RPMI8226 (cell line): ENCODE data around the gene PRKCD.

Experiments used
- DNase-seq: peaks from one replicate; pipeline ENCODE4 v3.0.0-alpha.2; 2015

Gene PRKCD

DNA sequence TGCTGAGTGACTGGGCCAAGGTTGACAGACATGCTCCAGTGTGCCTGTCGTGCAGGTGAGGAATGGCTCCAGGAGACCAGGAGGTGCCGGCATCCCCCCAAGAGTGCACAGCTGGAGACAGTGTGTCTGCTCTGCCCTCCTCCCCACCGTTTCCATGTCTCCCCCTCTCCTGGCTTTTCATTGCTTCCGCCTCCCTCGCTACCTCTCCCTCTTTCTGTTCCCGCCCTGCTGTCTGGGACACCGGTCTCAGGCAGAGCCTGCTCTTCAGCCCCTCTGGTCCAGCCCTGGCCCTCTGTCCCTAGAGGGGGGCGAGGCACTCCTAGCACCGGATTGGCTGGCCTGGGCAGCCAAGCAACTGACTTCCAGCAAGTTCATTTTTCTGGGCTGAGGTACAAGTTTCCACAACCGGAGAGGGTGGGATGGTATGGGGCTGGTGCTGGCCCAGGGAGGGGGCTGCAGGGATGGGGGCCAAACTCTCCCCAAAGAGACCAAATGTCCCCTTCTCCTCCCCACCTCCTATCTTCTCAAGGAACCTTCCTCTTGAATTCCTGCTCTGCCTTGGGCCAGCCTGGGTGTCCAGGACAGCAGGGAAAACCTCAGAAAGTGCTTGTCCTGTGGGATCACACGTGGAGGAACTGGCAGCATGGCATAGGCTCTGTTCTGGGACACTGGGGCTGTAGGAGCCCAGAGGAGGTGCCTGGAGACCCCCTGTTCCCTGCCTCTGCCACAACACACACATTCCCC is 32.6 kb downstream of the PRKCD start:
- DNase-seq = no peak

DNA sequence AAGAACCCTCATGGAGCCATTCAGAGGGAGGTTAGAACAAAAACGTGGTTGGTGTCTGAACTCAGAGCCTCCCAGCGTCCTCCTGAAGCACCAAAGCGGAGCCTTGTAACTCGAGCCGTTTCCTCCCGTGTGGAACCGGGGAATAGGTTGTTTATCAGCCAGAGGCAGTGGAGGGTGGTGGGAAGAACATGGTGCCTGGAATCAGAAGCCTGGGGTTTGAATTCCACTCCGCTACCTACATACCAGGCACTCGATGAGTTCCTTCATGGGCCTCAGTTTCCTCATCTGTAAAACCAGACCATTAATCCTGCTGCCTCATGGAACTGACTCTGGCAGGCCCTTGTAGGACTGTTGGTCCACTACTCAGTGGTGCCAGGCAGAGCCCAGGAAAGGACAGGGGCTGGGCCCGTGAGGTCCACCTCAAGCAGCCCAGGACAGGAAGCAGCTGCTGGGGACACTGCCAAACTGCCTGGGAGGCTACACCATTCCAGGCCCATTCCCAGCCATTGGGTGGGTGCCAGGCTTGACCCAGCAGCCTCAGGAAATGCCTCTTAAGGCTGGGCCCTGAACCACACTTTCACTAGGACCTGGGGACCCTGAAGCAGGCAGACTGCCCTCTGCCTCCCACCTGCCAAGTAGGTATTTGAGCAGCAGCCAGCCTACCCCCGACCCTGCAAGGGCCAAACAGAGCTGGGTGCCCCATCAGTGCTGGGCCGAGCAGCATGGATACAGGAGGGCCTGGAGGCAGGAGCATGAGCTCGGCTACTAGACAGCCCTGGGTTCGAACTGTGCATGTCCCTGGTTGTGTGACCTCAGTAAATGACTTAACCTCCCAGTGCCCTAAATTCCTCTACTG is 33.4 kb downstream of the PRKCD start:
- no peak for DNase-seq

DNA sequence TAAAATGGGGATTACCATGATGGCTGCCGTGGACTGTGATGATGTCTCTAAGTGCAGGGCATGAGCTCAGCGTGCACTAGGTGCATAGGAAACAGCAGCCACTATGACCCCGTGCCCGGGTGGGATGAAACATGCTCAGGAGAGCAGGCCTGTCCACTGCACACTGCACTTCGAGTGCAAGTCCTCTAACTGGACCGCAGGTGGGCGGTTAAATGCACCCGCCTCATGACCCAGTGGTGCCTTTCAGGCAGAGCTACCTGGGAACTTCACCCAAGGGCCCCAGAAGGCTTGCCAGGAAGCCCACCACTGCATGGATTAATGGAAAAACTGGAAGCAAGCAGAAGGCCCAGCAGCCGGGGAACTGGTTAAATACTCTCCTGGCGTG is 34.0 kb downstream of the PRKCD start:
- DNase-seq = no peak

DNA sequence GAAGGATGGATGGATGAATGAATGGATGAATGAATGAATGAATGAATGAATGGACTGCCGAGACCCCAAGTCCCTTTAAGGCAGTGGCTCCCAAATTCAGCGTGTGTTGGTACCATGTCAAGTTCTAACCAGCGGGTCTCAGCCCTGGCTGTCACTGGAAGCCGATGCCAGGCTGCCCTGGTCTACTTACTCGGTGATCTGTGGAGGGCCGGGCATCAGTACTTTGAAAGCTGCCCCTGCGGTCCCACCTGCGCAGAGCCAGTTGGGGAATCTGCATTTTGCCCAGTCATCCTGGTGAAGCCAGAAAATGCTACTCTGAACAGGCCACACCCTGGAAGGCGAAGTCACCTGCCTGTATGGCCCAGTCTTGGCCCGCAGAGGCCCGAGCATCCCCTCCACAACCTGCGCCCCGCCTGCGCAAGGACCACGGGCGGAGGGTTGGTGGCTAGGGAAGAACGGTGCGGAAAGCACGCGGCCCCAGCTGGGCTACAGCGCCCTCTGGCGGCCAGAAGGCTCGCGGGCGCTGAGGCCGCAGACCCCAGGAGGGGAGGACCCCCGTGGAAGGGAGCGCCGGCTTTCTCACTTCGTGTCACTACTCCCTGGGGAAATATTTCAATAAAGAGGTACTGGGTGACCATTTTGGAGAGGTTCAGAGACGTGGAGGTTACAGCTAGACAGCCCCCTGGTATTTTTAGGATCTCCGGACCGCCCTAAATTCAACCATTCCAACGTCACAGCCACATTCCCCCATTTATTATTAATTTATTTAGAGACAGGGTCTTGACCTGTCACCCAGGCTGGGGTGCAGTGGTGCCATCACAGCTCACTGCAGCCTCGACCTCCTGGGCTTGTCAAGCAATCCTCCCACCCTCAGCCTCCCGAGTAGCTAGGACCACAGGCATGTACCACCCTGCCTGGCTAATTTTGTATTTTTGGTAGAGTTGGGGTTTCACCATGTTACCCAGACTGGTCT is 34.9 kb downstream of the PRKCD start:
- peak; percentile 72 for DNase-seq

DNA sequence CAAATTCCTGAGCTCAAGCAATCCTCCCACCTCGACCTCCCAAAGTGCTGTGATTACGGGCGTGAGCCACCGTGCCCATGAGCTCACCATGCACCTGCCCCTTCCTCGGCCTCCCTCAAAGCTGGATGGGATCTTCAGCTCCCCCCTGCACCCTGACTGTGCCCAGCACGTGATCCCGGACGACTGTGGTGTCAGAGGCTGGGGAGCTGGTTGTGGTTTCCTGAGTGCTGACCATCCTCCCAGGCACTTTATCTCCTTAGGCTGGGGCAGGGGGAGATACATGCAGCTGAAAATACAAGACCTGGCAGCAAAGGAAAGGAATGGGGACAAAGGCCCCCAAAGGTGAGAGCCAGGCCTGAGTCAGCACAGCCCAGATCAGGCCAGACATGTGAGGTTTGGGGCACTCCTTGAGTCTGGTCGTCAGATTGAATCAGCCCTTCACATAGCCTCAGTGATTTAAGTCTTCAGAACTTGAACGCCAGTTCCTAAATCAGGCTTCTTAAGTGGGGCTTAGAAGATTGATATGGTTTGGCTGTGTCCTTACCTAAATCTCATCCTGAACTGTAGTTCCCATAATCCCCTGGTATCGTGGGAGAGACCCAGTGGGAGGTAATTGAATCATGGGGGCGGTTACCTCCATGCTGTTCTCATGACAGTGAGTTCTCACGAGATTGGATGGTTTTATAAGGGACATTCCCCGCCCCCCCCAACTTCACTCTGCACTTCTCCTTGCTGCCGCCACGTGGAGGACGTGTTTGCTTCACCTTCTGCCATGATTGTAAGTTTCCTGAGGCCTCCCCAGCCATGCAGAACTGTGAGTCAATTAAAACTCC is 35.8 kb downstream of the PRKCD start:
- peak; percentile 77 for DNase-seq

DNA sequence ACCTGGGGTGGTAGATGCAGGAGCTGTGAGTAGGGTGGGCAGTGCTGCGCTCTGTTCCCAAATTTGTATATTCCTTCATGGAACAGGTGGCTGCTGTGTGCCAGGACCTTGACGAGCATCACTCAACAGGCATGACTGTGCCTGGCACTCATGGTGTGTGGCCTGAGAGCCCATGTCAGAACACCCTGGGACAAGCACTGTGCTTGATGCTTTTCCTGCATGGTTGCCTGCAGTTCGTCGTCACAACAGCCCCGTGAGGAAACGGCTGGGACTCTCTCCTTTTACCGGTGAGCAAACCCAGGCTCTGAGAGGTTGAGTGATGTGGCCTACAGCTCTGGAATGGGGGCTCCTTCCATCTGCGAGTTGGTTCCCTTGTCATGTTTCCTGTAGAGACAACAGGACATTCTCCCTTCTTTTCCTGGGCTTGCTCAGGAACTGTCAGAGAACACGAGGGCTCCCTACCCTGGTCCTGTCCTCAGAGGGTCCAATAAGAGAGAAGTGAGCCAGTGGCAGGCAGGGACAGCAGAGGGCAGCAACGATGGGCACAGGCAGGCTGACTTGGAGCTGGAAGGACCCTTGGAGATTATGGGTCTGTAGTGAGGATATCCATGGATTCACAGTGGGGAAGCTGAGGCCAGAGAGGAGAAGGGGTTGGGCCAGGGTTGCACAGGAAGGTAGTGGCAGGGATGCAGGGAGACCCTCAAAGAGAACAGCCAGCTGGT is 37.4 kb downstream of the PRKCD start:
- DNase-seq = no peak

DNA sequence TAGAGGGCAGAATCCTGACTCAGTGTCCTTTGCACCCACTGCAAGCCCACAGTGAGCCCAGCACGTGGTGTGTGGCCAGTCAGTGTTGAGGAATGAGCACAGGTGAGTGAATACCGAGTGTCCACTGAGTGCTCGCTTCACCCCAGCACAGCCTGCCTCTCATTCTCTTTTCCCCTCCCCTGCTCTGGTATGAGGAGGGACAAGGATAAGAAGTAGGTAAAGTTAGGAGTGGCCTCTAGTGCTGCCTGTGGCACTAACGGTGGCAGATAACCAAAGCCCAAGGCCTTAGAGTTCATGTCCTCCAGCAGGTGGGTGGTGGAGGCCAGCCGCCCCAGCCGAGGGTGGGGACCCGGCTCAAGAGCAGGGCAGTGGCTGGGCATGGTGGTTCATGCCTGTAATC is 38.0 kb downstream of the PRKCD start:
- no peak for DNase-seq

DNA sequence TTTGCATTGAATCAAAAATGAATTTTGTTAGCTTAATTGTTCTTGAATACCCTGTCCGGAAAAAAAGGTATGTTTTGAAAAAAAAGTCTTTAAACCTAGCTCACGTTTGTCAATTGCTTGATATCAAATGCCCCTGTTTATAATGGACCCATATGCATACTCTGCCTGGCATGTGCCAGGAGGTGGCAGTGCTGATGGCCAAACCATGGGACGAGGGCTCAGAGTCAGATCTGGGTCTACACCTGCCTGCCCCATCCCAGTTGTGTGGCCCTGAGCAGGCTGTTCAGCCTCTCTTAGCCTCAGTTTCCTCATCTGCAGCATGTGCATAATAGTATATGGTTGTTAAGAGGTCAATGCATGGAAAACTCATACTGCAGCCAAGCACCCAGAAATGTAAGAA is 38.8 kb downstream of the PRKCD start:
- DNase-seq = peak; percentile 35

DNA sequence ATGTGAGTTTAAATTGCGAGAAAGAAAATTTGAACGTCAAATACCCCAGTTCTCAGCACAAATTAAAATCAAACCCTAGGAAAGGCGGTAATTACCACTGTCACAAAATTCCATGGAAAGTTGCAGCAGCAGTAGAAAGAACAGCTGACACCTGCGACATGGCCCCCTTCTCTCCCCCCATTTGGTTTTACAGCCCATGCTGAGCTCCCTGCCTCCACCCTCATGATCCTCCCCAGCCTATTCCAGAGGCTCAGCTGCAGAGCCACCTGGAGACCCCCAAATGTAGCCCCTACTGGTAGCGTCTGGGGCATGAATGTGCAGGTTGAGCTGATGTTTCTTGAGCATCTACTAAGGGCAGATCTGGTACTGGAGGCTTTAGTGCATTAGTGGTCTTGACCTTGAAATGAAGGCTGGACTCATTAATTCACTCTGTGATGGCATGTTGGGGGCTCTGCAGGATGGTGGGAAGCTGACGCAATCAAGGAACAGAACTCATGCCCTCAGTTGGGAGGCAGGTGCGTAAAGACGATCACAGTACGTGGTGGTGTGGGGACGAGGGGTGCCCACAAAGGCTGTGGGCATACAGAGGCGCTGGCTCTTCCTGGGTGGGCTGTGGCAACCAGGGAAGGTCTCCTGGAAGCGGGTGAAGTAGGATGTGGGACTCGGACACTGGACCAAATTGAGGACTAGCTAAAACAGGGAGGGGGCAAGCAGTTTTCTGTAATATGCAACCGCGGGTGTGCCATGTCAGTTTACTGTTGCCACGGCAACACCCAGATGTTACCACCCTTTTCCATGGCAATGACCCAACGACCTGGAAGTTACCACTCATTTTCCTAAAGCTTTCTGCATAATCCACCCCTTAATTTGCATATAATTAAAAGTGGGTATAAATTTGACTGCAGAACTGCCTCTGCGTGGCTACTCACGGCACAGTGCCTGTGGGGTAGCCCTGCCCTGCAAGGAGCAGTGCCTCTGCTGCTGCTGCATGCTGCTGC is 39.8 kb downstream of the PRKCD start:
- DNase-seq = no peak

DNA sequence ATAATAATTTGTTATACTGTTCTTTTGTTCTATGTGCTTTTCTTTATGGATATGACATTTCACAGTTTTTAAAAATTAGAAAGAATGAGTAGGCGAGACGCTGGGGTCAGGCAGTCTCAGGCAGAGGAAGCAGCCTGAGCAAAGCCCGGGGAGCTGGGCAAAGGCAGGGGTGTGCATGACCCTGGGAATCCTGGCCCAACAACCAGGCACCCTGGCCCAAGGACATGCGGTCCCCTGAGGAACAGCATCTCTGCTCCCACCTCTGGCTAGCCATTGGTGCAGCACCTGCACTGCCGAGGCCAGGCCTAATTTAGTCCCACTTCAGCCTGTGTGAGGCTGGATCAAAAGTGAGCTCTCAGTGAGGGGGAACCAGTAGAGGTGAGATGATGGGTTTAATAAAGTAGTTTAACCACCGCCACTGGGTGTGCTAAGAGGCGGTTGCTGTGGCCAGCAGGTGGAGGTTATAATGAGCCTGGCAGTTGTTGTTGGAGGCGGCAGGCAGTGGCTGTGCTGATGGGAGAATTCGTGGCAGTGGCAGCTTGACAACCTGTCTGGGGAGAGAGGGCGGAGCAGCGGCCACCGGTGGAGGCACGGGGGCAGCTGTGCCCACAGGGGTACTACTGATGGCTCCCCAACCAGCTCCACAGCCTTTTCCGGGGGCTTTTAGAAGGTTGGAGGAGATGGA is 41.5 kb downstream of the PRKCD start:
- DNase-seq = no peak

DNA sequence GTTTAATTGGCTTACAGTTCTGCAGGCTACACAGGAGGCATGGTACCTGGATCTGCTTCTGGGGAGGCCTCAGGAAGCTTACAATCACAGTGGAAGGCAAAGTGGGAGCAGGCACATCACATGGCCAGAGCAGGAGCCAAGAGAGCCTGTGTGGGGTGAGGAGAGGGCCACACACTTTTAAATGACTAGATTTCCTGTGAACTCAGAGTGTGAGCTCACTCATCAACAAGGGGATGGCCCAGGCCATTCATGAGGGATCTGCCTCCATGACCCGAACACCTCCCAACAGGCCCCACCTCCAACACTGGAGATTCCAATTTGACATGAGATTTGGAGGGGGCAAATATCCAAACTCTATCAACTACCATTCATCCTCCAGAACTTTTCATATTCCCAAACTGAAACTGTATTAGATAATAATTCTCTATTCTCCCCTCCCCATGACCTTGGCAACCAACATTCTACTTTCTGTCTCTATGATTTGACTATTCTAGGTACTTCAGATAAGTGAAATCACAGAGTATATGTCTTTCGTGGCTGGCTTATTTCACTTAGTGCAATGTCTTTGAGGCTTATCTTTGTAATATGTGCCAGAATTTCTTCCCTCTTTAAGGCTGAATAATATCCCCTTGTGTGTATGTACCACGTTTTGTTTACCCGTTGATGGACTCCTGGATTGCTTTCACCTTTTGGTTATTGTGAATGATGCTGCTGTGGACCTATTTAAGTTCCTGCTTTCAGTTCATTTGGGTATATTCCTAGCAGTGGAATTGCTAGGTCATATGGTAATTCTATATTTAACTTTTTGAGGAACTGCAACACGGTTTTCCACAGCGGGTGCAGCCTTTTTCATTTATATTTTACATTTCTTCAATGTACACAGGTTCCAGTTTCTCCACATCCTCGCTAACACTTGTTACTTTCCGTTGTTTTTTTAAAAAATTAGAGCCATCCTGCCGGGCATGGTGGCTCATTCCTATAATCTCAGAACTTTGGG is 51.0 kb downstream of the PRKCD start:
- DNase-seq = no peak

DNA sequence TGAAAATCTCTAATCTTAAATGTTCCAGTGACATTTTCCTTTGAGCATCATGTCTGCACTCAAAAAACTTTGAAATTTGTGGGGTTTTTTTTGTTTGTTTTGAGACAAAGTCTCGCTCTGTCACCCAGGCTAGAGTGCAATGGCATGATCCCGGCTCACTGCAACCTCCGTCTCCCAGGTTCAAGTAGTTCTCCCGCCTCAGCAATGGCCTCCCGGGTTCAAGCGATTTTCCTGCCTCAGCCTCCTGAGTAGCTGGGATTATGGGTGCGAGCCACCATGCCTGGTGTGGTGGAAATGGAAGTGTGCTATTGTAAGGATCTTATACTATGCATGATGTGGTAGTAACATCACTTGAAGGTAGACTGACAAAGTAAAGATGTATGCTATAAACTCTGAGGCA is 52.3 kb downstream of the PRKCD start:
- no peak for DNase-seq

DNA sequence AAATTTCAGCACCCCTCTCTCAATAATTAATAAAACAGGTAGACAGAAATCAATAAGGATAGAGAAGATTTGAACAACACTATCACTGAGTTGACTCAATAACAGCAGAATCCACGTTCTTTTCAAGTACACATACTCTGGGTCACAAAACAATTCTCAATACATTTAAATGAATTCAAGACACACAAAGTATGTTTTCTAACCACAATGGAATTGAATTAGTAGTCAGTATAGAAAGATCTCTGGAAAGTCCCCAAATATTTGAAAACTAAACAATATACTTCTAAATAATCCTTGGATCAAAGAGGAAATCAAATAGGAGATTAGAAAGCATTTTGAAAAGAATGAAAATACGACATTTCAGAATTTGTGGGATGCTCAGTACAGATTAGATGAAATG is 54.8 kb downstream of the PRKCD start:
- no peak for DNase-seq

DNA sequence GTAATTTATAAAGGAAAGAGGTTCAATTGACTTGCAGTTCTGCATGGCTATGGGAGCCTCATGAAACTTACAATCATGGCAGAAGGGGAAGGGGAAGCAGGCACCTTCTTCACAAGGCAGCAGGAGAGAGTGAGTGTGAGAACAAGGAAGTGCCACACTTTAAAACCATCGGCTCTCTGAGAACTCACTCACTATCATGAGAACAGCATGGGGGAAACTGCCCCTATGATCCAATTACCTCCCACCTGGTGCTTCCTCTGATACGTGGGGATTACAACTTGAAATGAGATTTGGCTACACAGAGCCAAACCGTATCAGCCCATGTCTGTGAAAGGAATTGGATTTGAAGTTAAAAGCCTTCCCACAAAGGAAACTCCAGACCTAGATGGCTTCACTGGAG is 55.7 kb downstream of the PRKCD start:
- DNase-seq = no peak

DNA sequence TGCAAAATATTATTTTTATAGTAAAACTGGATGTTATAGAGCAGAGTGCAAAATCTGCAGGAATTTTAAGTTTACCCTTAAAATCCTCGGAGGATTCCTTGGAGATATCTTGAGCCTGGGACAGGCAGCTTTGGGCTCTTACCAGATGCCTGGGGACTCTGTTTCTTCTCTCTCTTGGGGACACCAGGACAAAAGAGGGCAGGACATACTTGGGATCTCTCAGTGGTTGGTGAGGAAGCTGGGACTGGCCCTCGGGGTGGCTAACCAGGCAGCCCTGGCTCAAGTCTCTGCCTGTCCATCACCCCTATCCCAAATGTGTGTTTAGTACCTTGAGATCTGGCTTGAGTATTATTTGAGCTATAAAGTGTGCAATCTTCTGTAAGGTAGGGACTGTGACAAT is 56.2 kb downstream of the PRKCD start:
- no peak for DNase-seq

DNA sequence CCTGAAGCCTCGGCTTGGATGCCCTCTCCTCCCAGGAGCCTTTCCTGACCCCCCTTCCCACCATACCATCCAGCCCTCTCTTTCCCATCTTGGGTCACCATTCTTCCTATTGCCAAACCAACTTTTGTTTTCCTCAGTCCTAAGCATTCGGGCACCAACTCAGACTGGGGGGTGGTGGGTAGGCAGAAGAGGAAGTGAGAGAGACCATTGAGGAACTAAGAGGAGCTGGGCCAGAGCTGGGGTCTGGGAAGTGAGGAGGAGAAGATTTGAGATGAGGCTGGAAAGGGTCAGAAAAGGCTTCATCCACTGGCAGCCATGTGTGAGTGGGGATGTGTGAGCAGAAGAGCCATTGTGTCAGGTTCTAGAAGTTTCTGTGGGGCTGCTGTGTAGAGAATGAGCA is 57.1 kb downstream of the PRKCD start:
- no peak for DNase-seq

DNA sequence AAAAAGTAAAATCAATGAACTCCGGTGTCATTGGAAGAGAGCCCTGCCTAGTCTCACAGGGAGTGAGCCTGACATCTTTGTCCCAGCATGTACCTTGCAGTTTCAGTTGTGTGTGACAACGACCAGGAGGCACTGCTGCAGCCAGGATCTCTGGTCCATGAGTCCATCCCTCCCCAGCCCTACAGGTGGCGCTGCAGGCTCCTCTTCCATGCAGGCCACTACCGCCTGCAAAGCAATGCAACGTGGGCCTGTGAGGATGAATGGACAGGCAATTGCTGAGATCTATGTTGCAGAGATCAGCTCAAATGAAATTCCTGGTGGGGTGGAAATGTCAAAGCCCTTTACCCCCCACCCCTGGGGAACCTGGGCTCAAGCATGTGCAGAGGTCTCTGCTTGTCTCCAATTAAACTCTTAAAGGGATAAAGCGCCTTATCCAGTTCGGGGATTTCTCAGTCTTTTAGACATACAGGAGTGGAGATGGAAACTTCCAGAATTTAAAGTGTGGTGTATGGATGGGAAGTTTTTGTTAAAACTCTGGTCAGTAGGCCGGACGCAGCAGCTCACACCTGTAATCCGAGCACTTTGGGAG is 59.0 kb downstream of the PRKCD start:
- peak; percentile 90 for DNase-seq

DNA sequence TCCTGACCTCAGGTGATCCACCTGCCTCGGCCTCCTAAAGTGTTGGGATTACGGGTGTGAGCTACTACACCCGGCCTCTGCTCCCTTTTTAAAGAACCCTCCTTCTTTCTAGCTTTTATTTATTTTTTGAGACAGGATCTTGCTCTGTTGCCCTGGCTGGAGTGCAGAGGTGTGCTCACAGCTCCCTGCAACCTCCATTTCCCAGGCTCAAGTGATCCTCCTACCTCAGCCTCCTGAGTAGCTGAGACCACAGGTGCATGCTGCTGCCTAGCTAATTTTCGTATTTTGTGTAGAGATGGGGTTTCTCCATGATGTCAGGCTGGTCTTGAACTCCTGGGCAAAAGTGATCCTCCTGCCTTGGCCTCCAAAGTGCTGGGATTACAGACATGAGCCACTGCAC is 60.3 kb downstream of the PRKCD start:
- DNase-seq = no peak
